Cerebellar nuclear complex (tissue), 1 donor: ENCODE measurements around the gene PUSL1.
A peak's percentile ranks its signal among the peaks of the same experiment; 100 is the strongest.
"Not testable (repeated sequence)": the region's sequence is repeated elsewhere in the genome, so short reads cannot be mapped to it uniquely, and the experiment has no call there.

Experiments used
- DNase-seq, 2 experiments: peaks; one replicate each; lab custom pipeline; 2025; lab: John Stamatoyannopoulos, UW

The PUSL1 gene

DNA sequence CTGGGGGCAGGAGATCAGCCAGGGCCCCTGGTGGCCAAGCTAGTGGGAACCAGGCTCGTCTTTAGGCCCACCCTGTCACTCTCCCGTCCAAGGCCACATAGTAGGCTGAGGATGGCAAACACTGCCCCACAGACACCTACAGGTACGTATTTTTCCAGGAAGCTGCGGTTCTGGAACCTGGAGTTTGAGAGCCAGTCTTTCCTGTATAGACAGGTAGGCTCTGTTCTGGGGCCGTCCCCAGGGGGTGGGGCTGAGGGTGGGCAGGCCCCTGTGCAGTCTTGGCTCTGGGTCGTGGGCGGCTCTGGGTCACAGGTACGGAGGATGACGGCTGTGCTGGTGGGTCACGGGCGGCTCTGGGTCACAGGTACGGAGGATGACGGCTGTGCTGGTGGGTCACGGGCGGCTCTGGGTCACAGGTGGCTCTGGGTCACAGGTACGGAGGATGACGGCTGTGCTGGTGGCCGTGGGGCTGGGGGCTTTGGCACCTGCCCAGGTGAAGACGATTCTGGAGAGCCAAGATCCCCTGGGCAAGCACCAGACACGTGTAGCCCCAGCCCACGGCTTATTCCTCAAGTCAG, 2.2 kb downstream of the PUSL1 start:
- DNase-seq: no peak

DNA sequence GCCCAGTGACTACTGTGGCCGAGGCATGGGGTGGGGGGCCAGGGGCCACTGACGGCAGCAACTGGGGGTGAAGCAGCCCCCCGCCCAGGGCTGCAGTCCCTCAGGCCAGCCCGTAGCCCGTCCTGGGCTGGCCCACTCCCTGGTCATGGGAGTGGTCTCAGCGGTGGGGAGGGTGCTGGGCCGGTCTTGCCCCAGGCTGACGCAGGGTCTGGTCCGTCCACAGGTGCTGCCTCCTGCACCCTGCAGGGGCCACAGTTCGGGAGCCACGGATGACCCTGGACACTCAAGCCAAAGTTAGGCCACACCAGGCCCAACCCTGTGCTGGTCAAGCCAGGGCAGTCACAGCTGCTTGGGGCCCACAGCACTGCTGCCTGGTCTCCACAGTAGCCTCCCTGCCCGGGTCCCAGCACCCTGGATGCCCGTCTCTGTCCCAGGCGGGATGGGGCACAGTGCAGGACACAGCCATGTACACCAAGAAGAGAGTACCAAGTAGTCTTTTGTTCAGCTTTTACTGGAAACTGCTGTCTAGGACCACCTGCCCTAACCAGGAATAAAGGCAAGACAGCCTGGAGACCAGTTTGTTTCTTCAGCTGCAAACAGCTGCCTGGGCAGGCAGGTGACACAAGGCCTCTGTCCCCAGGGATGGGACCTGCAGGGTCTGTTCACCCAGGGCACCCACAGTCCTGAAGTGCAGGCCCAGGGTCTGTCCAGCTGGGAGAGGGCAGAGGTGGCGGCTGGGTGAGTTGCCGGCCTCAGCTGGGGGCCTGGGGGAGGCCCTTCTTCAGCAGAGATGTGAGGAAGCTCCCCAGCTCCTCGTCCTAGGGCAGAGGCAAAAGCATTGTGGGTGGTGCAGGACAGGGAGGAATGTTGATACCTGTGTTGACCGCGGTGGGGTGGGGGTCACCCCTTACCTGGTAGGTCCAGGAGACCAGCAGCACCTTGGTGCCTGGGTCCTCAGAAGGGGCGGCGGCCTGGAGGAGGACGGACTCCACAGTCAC, 3.0 kb downstream of the PUSL1 start:
- DNase-seq: no peak

DNA sequence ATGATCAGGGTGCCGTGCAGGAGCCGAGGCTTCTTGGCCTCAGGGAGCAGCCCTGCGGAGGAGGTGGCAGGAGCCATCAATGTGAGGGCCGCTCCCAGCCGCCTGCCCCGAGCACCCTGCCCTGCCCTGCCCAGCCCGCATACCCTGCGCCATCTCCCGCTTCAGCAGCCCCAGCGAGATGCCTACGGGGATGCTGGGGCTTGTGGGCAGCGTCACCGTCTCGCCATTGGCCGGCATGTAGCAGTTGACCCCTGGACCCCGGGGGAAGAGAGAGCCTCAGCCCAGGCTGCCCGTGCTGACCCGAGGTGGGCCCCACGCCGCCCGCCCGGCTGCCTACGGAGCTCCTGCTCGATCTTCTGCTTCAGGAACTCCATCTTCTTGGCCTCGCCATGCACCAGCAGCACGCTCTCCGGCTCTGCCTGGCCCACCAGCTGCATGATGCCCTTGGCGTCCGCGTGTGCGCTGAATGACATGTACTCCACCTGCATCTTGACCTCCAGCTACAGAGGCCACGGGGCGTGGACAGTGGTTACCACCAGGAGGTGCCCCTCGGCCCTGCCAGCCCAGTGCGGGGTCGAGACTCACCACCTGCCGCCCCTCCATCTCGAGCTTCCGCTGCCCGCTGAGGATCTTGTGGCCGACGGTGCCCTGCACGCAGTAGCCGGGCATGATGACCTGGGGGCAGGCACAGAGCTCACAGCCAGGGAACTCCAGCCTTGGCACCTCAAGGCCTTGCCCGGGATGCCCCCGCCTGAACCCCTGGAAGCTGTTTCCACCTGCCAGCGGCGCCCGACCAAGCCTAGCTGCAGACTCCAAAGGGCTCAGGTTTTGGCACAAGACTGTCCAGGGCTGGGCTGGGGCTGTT, 4.3 kb downstream of the PUSL1 start:
- no peak for DNase-seq

DNA sequence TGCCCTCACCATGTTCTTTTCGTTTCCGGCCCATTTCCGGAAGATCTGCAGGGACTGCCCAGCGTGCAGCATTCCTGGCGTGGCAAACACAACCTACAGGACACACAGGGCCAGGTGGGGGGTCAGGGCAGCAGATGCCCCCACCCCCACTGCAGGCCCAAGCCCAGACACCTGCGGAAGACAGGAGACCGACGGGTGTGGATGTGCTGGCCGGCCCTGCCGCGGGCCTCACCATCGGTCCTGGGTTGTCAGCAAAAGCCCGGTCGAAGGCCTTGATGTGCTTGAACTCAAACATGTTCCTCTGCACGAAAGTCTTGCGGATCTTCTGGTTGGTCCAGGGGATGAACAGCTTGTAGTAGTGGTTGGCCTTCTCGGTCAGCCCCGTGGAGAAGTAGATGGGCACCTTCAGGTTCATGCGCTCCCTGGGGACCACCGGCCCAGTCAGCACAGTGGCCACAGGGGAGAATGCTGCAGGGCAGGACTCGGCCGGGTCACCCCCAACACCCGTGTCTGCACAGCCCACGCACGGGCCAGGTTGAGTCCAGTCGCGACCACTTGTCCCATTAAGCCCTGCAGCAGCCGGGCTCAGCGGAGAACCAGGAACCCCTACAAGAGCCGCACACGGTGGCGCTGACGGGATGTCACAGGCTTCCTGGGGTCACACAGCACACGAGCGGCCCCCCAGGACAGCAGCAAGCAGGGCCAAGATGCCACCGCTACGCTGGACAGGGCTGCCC, 5.3 kb downstream of the PUSL1 start:
- DNase-seq: no peak

DNA sequence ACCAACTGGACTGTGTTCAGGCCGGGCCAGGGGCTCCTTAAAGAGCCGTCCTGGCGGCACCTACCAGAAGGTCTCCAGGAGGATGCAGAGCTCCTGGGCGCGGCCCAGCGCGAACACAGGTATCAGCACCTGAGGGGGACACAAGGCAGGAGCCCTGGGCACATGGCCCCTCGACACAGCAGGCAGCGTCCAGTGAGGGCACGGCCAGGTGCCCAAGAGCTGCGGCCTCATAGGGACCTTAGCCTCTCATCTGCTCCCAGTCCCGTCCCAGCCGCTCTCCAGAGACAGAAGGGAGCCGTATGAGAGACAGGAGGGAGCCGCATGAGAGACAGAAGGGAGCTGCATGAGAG, 5.8 kb downstream of the PUSL1 start:
- DNase-seq: no peak

DNA sequence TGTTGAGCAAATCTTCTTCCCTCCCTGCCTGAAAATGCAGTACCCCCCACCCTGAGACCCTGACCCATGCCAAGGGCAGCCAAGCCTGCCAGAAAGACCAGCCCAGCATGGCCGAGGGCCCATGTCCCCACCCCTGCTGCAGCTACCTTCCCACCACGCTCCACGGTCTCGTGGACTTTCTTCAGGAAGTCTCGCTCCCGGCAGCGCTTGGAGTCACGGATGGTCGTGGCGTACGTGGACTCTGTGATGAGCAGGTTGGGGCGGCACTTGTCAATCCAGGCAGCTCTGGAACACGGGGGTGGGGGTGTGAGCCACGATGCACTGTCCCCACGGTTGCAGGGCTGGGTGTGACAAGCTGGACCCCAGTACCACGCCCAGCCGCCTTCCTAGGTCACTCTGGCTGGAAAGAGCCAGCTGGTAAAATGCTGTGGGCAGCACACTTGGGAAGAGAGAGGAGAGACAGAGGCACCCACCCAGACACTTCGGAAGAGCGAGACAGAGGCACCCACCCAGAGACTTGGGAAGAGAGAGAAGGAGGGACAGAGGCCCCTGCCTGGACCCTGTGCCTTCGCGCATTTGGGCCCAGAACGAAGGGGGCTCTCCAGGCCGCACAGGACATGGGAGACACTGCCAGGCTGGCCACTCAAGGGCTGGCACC, 6.4 kb downstream of the PUSL1 start:
- no peak for DNase-seq

DNA sequence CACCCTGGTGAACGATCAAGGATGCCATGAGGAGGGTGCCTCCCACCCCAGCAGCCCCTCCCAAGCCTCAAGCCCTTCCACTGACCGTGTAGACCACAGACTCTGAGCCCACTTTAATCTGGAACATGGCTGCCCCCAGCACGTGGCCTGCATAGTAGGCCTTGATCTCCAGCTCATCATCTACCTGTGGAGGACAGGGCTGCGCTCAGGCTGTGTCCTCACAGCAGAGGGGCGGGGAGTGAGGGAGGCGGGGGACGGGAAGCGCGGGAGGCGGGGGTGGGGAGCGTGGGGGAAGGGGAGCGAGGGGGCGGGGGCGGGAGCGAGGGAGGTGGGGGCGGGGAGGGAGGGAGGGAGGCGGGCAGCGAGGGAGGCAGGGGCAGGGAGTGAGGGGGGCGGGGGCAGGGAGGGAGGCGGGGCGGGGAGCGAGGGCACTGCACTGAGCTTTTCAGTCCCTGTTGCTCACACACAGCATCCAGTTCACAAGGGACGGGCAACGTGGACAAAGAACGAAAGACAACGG, 7.1 kb downstream of the PUSL1 start:
- no peak for DNase-seq

DNA sequence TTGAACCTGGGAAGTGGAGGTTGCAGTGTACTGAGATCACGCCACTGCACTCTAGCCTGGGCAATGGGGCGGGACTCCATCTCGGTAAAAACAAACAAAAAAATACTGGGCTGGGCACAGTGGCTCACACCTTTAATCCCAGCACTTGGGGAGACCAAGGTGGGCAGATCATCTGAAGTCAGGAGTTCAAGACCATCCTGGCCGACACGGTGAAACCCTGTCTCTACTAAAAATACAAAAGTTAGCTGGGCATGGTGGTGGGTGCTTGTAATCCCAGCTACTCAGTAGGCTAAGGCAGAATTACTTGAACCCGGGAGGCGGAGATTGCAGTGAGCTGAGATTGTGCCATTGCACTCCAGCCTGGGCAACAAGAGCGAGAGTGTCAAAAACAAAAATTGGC, 7.8 kb downstream of the PUSL1 start:
- not testable (repeated sequence) for DNase-seq

DNA sequence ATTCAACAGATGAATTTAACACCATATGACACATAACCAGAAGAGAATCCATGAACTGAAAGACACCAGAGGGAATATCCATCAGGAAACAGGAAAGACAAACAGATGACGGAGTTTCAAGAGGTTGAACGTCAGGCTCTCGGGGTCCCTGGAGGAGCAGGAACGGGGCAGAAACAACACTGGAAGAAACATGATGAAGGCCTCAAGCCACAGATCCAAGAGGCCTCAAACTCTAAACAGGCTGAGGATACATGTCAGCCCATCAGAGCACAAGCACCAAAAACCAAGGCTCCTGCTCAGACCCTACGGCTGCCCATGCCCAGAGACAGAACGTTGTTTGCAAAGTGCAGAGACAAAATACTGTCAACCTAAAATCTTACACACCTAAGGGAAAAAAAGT, 9.0 kb downstream of the PUSL1 start:
- DNase-seq: no peak

DNA sequence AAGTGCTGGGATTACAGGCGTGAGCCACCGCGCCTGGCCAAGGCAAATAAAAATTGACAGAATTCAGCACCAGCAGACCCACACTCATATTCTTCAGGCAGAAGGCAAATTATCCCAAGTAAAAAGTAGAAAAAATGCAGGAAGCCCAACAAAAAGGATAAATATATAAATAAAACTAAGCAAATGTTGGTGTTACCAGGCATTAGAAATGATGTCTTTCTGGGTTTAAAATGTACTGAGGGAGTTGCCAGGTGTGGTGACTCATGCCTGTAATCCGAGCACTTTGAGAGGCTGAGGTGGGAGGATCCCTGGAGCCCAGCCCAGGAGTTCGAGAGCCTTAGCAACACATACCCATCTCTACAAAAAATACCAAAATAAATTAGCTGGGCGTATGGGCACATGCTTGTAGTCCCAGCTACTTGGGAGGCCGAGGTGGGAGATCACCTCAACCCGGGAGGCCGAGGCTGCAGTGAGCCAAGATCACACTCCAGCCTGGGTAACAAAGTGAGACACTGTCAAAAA, 9.8 kb downstream of the PUSL1 start:
- no peak for DNase-seq

DNA sequence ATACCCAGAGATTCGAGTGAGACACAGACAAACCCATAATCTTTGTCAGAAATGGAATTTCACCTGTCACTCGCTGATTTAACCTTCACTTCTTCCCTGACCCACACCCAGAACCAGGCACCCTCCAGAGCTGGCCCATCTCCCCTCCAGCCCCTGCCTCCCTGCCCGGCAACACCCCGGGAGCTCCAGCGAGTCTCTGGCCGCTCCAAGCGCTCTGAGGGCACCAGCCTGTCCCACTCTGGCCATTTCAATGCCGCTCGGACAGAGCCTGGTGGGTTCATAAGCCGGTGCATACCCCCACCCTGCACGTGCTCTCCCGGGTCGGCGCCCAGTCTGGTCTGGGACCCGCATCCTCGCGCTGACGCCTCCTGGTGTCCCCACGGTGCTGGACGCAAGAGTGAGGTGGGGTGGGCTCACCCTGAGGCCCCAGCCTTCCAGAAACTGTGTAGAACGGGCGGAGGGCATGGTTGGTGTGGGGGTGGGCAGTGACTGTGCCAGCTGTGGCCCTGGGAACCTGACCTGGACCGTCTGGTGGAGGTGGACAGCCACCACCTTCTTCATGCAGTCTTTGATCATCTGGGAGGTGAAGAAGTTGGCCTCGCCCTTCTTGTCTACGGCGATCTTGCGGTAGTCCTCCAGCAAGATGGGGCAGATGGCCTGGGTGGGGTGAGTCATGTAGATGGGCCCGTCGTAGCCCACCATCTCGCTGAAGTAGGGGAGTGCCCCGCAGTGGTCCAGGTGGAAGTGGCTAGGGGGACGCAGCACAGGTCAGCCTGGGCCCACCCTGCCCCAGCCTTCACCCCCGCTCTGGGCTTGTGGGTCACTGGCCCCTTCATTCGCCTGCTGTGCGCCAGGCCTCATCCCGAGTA, 10.6 kb downstream of the PUSL1 start:
- DNase-seq: no peak

DNA sequence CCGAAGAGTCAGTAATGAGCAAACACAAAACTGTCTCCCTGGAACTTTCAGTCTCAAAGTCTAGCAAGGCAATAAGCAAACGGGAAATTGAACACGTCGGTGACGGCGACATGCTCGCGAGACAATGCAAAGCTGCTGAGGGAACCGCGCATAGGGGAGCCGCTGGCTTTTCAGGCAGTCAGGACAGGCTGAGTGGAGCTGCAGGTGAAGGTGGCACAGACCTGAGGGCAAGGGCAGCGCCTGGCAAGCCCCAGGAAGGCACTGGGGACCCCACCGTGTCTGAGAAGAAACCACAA, 11.2 kb downstream of the PUSL1 start:
- no peak for DNase-seq

DNA sequence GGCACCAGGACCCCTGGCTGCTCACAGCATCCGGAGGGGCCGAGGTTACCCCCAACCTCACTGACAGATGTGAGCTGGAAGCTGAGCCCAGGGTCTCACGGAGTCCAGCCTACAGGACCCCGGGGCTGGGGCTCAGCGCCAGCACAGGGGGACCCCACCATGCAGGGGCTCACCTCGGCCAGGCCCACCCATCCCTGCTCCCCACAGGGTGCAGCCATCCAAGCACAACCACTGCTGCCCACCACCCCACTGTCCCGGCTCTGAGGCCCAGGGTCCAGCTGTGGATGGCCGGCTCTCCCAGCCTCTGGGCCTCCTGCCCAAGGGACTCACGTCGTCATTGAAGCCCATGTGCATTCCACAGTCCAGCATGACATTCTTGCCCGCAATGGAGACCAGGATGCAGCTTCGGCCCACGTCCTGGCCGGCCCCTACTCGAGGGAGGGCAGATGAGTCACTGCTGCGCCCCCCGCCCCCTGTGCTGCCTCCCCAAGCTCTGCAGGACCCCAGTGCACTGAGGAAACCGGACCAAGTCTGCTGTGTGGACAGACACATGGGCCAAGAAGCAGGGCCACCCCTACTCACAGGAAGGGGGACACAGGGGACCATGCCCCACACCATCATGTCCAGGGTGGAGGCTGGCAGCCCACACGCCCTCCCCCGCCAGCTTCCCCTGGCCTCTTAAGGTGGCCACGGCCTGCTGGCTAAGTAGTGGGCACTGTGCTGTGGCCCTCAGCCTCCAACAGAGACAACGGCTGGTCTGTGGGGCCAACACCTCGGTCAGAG, 12.5 kb downstream of the PUSL1 start:
- DNase-seq: no peak

DNA sequence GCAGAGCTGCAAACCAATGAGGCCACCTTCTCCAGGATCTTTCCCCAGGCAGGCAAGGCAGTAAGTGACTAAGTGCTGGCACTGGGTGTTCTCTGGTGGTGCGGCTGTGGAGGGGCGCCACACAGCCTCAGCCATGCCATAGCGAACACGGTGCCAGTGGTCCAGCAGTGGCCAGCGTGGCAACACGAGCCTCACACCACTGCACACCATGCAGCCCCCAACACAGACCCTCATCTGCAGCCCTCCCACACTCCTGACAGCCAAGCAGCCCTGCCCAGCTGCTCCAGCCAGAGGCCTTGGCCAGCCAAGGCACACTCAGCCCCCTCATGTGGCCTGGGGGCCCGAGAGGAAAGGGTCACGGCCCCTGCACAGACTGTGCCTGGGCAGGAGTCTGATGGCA, 13.1 kb downstream of the PUSL1 start:
- DNase-seq: no peak

DNA sequence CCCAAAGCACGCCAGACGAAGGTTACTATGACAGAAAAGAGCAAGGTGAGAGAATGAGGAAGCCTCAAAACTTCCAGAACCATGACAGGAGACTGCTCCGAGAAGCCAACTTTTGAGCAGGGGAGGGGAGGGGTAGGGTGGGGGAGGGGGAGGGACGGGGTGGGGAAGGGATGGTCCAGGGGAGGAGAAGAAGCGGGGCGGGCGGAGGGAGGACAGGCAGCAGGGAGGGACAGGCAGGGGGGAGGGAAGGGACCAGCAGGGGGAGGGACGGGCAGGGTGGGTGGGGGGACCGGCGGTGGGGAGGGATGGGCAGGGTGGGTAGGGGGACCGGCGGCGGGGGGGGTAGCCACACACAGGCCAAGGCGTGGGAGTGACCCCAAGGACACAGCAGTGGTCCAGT, 14.0 kb downstream of the PUSL1 start:
- no peak for DNase-seq

DNA sequence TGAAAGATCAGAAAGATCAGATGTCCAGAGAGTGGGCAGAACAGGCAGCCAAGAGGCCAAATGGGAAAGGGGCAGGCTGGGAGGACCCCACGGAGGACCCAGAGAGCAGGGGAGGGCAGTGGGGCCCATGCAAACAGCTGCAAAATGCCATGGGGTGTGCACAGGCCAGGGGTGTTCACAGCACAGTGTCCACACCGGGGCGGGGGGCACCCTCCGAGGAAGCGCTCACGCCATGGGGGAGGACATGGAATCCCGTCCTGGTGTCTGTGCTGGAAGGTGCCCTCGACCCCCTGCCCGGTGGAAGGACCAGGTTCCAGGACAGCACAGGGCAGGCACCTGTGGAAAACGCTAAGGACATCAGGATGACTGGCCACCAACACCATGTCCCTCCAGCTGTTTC, 14.6 kb downstream of the PUSL1 start:
- DNase-seq: no peak

DNA sequence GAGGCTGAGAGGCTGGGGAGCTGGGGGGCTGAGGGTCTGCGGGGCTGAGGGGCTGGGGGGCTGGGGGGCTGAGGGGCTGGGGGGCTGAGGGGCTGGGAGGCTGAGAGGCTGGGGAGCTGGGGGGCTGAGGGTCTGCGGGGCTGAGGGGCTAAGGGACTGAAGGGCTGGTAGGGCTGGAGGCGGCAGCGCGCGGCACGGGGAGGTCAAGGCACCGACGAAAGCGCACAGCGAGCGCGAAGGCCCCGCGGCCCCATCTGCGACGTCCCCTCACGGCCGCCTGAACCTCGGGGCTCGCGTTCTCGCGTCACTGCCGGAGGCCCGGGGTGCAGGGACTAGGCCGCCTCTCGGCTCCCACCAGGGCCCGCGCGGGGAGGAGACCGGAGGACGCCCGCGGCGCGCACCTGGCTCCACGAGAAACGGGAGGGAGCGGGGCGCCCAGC, 15.7 kb downstream of the PUSL1 start:
- no peak for DNase-seq

DNA sequence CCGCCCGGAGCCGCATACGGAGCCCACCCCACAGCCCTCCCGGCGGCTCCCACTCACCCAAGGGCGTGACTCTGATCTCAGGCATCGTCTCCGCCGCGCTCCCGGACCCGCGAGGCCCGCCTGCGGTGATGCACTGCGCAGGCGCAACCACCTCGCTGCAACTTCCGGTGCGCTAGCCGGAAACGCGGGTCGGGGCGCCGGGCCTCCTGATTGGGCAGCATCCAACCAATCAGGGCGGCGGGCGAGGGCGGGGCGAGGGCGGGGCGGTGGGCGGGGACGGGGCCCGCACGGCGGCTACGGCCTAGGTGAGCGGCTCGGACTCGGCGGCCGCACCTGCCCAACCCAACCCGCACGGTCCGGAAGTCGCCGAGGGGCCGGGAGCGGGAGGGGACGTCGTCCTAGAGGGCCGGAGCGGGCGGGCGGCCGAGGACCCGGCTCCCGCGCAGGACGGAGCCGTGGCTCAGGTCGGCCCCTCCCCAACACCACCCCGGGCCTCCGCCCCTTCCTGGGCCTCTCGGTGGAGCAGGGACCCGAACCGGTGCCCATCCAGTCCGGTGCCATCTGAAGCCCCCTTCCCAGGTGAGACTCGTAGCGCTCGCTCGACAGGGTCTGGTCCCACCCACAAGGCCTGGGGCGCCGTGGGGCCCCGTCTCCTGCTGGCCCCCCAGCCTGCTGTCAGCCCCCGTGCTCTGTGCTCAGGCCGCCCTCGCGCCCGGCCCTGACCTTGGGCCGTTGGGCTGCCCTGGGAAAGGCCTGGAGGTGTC, 16.3 kb downstream of the PUSL1 start, which contains the start of the genes CPTP and INTS11:
TSS of gene CPTP (plus strand) at position 279 of the 764 bp plus-strand sequence. CDS start 2,109 bp downstream, outside the sequence.
TSS of gene INTS11 (minus strand) at position 137 of the 764 bp plus-strand sequence. CDS start at position 85, 52 bp downstream.
- DNase-seq: peak in 1 of 2 experiments; percentile 69
